Activated T-helper 1 cell treated with anti-CD3 and anti-CD28 coated beads, Interleukin-2, amount 50 U/mL, for 16 hours (primary cell): Measurements from ENCODE around the gene CACNA1D.

Experiments used
- DNase-seq, 2 donors: peaks; one replicate each; pipeline ENCODE4 v3.0.0-alpha.2; 2020; ENCODE audit warnings: low read depth in 1 of 2, low spot score in 1 of 2

The CACNA1D gene

GRCh38 chr3:53842436-53843194 lies 348.2 kb downstream of the CACNA1D start:
- no peak for DNase-seq

GRCh38 chr3:53843195-53844177 lies 349.1 kb downstream of the CACNA1D start:
- no peak for DNase-seq

- DNase-seq: no peak
Measured at GRCh38 chr3:53844262-53845102, 350.1 kb downstream of the CACNA1D start.

GRCh38 chr3:53845103-53845880 lies 350.9 kb downstream of the CACNA1D start:
- no peak for DNase-seq

- DNase-seq: no peak
Measured at GRCh38 chr3:53845881-53846133, 351.4 kb downstream of the CACNA1D start.

- no peak for DNase-seq
Measured at GRCh38 chr3:53846134-53846850, 351.9 kb downstream of the CACNA1D start, which contains the start of the genes CHDH and IL17RB. Gene CHDH (minus strand): TSS chr3:53846419. CDS start chr3:53824008, 22,411 bp downstream. Gene IL17RB (plus strand): TSS chr3:53846568. CDS start chr3:53846589, 21 bp downstream.

GRCh38 chr3:53846851-53847155 lies 352.4 kb downstream of the CACNA1D start:
- no peak for DNase-seq

- no peak for DNase-seq
Measured at GRCh38 chr3:53849916-53850315, 355.5 kb downstream of the CACNA1D start.

- DNase-seq: no peak
Measured at GRCh38 chr3:53850895-53851294, 356.5 kb downstream of the CACNA1D start.

- DNase-seq: no peak
Measured at GRCh38 chr3:53856964-53857363, 362.6 kb downstream of the CACNA1D start.

GRCh38 chr3:53858096-53858741 lies 363.8 kb downstream of the CACNA1D start:
- DNase-seq: no peak

GRCh38 chr3:53859178-53859577 lies 364.8 kb downstream of the CACNA1D start:
- DNase-seq: no peak

- DNase-seq: no peak
Measured at GRCh38 chr3:53860196-53860595, 365.8 kb downstream of the CACNA1D start.

- DNase-seq: no peak
Measured at GRCh38 chr3:53862241-53862640, 367.8 kb downstream of the CACNA1D start.

GRCh38 chr3:53863145-53863544 lies 368.7 kb downstream of the CACNA1D start:
- DNase-seq: no peak
